ENCODE results near the gene CSMD2.

CSMD2 gene

GRCh38 chr1:33683913-33684312 lies 481.1 kb downstream of the CSMD2 start:
- Histone ChIP-seq H3K4me3 (ENCODE audit: low read depth, low read length) (no peak overlapping the region), H3K27me3 (ENCODE audit: control insufficient read depth, insufficient read depth, low read length) (no peaks in the 10 kb centered on the region), H3K9ac (ENCODE audit: low read depth, low read length) (no peak overlapping the region), H3K36me3 (ENCODE audit: control insufficient read depth, insufficient read depth, low read length) (no peaks in the 10 kb centered on the region), H3K4me1 (ENCODE audit: control insufficient read depth, insufficient read depth, low read length) (no peaks in the 10 kb centered on the region), H3K9me3 (ENCODE audit: control insufficient read depth, insufficient read depth, low read length) (no peaks in the 10 kb centered on the region), H3K27ac (ENCODE audit: low read depth, low read length) (no peak overlapping the region)

- no peaks in the 10 kb centered on the region for H3K36me3 ChIP-seq (ENCODE audit: control insufficient read depth, insufficient read depth, low read length)
- H3K9ac ChIP-seq (ENCODE audit: low read depth, low read length): no peak overlapping the region
- H3K4me1 ChIP-seq (ENCODE audit: control insufficient read depth, insufficient read depth, low read length): no peaks in the 10 kb centered on the region
- no peak overlapping the region for H3K27ac ChIP-seq (ENCODE audit: low read depth, low read length)
- no peaks in the 10 kb centered on the region for H3K9me3 ChIP-seq (ENCODE audit: control insufficient read depth, insufficient read depth, low read length)
- H3K27me3 ChIP-seq (ENCODE audit: control insufficient read depth, insufficient read depth, low read length): no peaks in the 10 kb centered on the region
- H3K4me3 ChIP-seq (ENCODE audit: low read depth, low read length): no peak overlapping the region
These were observed 482.7 kb downstream of the CSMD2 start for GRCh38 chr1:33682371-33682770.

- H3K27me3 ChIP-seq (ENCODE audit: control insufficient read depth, insufficient read depth, low read length): no peaks in the 10 kb centered on the region
- no peak overlapping the region for H3K9ac ChIP-seq (ENCODE audit: low read depth, low read length)
- no peak overlapping the region for H3K27ac ChIP-seq (ENCODE audit: low read depth, low read length)
- H3K4me3 ChIP-seq (ENCODE audit: low read depth, low read length): no peak overlapping the region
- no peaks in the 10 kb centered on the region for H3K36me3 ChIP-seq (ENCODE audit: control insufficient read depth, insufficient read depth, low read length)
- no peaks in the 10 kb centered on the region for H3K4me1 ChIP-seq (ENCODE audit: control insufficient read depth, insufficient read depth, low read length)
- no peaks in the 10 kb centered on the region for H3K9me3 ChIP-seq (ENCODE audit: control insufficient read depth, insufficient read depth, low read length)
These were observed 484.7 kb downstream of the CSMD2 start for GRCh38 chr1:33680281-33680840.

GRCh38 chr1:33670567-33670966 lies 494.5 kb downstream of the CSMD2 start:
- H3K4me3 ChIP-seq (ENCODE audit: low read depth, low read length): no peak overlapping the region
- no peaks in the 10 kb centered on the region for H3K27me3 ChIP-seq (ENCODE audit: control insufficient read depth, insufficient read depth, low read length)
- peaks cover 10% of the 10 kb centered on the region for H3K9me3 ChIP-seq (ENCODE audit: control insufficient read depth, insufficient read depth, low read length)
- no peaks in the 10 kb centered on the region; the same call in none of the 2 replicates for H3K36me3 ChIP-seq (ENCODE audit: control insufficient read depth, insufficient read depth, low read length)
- no peak overlapping the region for H3K9ac ChIP-seq (ENCODE audit: low read depth, low read length)
- no peak overlapping the region for H3K27ac ChIP-seq (ENCODE audit: low read depth, low read length)
- H3K4me1 ChIP-seq (ENCODE audit: control insufficient read depth, insufficient read depth, low read length): no peaks in the 10 kb centered on the region

GRCh38 chr1:33668695-33669094 lies 496.3 kb downstream of the CSMD2 start:
- Histone ChIP-seq H3K4me1 (ENCODE audit: control insufficient read depth, insufficient read depth, low read length) (no peaks in the 10 kb centered on the region), H3K36me3 (ENCODE audit: control insufficient read depth, insufficient read depth, low read length) (no peaks in the 10 kb centered on the region; the same call in none of the 2 replicates), H3K27me3 (ENCODE audit: control insufficient read depth, insufficient read depth, low read length) (no peaks in the 10 kb centered on the region), H3K27ac (ENCODE audit: low read depth, low read length) (no peak overlapping the region), H3K9me3 (ENCODE audit: control insufficient read depth, insufficient read depth, low read length) (peaks cover 10% of the 10 kb centered on the region), H3K9ac (ENCODE audit: low read depth, low read length) (no peak overlapping the region), H3K4me3 (ENCODE audit: low read depth, low read length) (no peak overlapping the region)

- H3K4me1 ChIP-seq (ENCODE audit: control insufficient read depth, insufficient read depth, low read length): no peaks in the 10 kb centered on the region
- H3K36me3 ChIP-seq (ENCODE audit: control insufficient read depth, insufficient read depth, low read length): peaks cover 1% of the 10 kb centered on the region
- no peak overlapping the region for H3K4me3 ChIP-seq (ENCODE audit: low read depth, low read length)
- H3K9ac ChIP-seq (ENCODE audit: low read depth, low read length): no peak overlapping the region
- peaks cover 10% of the 10 kb centered on the region for H3K9me3 ChIP-seq (ENCODE audit: control insufficient read depth, insufficient read depth, low read length)
- H3K27me3 ChIP-seq (ENCODE audit: control insufficient read depth, insufficient read depth, low read length): no peaks in the 10 kb centered on the region
- no peak overlapping the region for H3K27ac ChIP-seq (ENCODE audit: low read depth, low read length)
These were observed 497.4 kb downstream of the CSMD2 start for GRCh38 chr1:33667386-33668282.

DNA sequence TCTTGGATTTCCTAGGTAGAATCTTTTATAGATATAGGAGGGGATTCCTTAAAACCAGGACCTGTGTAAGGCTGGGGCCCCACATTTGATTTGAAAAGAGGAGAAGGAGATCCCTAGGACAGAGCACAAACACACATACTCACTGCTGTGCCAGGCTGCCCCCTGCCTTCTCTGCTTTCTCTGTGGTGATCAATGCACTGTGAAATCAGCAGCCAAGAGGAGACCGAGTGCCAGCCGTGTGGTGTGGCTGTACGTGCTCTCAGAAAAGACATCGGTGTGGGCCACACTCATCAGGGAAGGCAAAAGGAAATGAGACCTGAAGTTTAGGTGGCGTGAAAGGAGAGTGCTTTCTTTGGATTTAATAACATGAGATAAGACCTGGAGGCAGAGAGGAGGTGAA lies 498.4 kb downstream of the CSMD2 start:
- H3K27ac ChIP-seq (ENCODE audit: low read depth, low read length): no peak overlapping the region
- no peak overlapping the region for H3K9ac ChIP-seq (ENCODE audit: low read depth, low read length)
- no peak overlapping the region for H3K4me3 ChIP-seq (ENCODE audit: low read depth, low read length)
- H3K36me3 ChIP-seq (ENCODE audit: control insufficient read depth, insufficient read depth, low read length): peaks cover 8% of the 10 kb centered on the region
- H3K27me3 ChIP-seq (ENCODE audit: control insufficient read depth, insufficient read depth, low read length): no peaks in the 10 kb centered on the region
- H3K4me1 ChIP-seq (ENCODE audit: control insufficient read depth, insufficient read depth, low read length): no peaks in the 10 kb centered on the region
- peaks cover 8% of the 10 kb centered on the region for H3K9me3 ChIP-seq (ENCODE audit: control insufficient read depth, insufficient read depth, low read length)

- peaks cover 19% of the 10 kb centered on the region for H3K36me3 ChIP-seq (ENCODE audit: control insufficient read depth, insufficient read depth, low read length)
- H3K9ac ChIP-seq (ENCODE audit: low read depth, low read length): no peak overlapping the region
- no peaks in the 10 kb centered on the region for H3K9me3 ChIP-seq (ENCODE audit: control insufficient read depth, insufficient read depth, low read length)
- H3K27me3 ChIP-seq (ENCODE audit: control insufficient read depth, insufficient read depth, low read length): no peaks in the 10 kb centered on the region
- H3K27ac ChIP-seq (ENCODE audit: low read depth, low read length): no peak overlapping the region
- no peak overlapping the region for H3K4me3 ChIP-seq (ENCODE audit: low read depth, low read length)
- no peaks in the 10 kb centered on the region for H3K4me1 ChIP-seq (ENCODE audit: control insufficient read depth, insufficient read depth, low read length)
These were observed 503.1 kb downstream of the CSMD2 start for GRCh38 chr1:33661811-33662454.

DNA sequence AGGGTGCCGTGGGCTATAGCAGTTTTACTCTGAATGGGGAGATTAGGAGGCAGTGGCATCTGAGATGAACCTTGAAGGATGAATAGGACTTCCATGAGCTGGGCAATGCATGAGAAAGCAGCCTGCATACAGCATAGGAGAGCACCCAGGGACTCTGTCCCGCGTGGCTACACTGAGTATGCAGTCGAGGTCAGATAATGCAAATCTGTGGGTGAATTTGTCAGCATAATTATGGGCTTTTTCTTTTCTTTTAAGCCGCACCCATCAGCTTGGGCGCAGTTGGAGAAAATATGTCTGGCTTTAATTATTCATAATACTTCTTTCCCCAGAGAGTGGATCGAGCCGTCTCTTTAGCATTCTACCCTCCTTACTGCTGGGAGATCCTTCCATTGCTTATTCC lies 504.1 kb downstream of the CSMD2 start:
- H3K36me3 ChIP-seq (ENCODE audit: control insufficient read depth, insufficient read depth, low read length): peaks cover 24% of the 10 kb centered on the region
- no peaks in the 10 kb centered on the region for H3K9me3 ChIP-seq (ENCODE audit: control insufficient read depth, insufficient read depth, low read length)
- no peaks in the 10 kb centered on the region for H3K4me1 ChIP-seq (ENCODE audit: control insufficient read depth, insufficient read depth, low read length)
- H3K9ac ChIP-seq (ENCODE audit: low read depth, low read length): no peak overlapping the region
- H3K27me3 ChIP-seq (ENCODE audit: control insufficient read depth, insufficient read depth, low read length): no peaks in the 10 kb centered on the region
- no peak overlapping the region for H3K4me3 ChIP-seq (ENCODE audit: low read depth, low read length)
- H3K27ac ChIP-seq (ENCODE audit: low read depth, low read length): no peak overlapping the region

- no peaks in the 10 kb centered on the region for H3K4me1 ChIP-seq (ENCODE audit: control insufficient read depth, insufficient read depth, low read length)
- H3K9me3 ChIP-seq (ENCODE audit: control insufficient read depth, insufficient read depth, low read length): no peaks in the 10 kb centered on the region
- H3K4me3 ChIP-seq (ENCODE audit: low read depth, low read length): no peak overlapping the region
- no peak overlapping the region for H3K9ac ChIP-seq (ENCODE audit: low read depth, low read length)
- H3K36me3 ChIP-seq (ENCODE audit: control insufficient read depth, insufficient read depth, low read length): peaks cover 24% of the 10 kb centered on the region
- no peak overlapping the region for H3K27ac ChIP-seq (ENCODE audit: low read depth, low read length)
- H3K27me3 ChIP-seq (ENCODE audit: control insufficient read depth, insufficient read depth, low read length): no peaks in the 10 kb centered on the region
These were observed 504.8 kb downstream of the CSMD2 start for GRCh38 chr1:33660244-33660643.

DNA sequence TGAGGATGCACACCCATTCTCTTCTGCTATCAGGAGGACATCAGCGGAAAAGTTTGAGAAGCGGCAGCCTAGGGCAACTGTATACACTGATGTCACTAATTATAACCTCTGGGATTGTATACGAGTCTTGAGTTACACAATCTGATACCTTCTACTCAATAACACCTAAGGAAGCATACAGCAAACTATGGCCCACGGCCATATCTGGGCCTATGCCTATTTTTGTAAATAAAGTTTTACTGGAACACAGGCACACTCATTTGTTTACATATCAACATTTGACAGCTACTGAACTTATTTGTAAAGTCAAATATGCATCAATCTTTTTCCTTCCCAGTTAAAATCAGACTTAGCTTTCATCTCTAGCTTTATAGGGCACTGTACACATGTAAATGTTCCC lies 505.4 kb downstream of the CSMD2 start:
- Histone ChIP-seq H3K27me3 (ENCODE audit: control insufficient read depth, insufficient read depth, low read length) (no peaks in the 10 kb centered on the region), H3K4me3 (ENCODE audit: low read depth, low read length) (no peak overlapping the region), H3K9ac (ENCODE audit: low read depth, low read length) (no peak overlapping the region), H3K36me3 (ENCODE audit: control insufficient read depth, insufficient read depth, low read length) (peaks cover 24% of the 10 kb centered on the region), H3K9me3 (ENCODE audit: control insufficient read depth, insufficient read depth, low read length) (no peaks in the 10 kb centered on the region), H3K27ac (ENCODE audit: low read depth, low read length) (no peak overlapping the region), H3K4me1 (ENCODE audit: control insufficient read depth, insufficient read depth, low read length) (no peaks in the 10 kb centered on the region)

Data from HUES48 (cell line).